Activated CD4-positive, alpha-beta T cell treated with anti-CD3 and anti-CD28 coated beads, Interleukin-2, amount 10 ng/mL, durations not matched to agents 24 days and 14 days (primary cell): ENCODE measurements around the gene LDLRAD4. TPM values are rescaled to one million over a fixed set of nuclear protein-coding genes. Genes with fewer than 3 reads are reported as not detected.

Source experiments
- DNase-seq: peaks from one replicate; pipeline ENCODE4 v3.0.0; 2022
- H3K27ac Mint-ChIP-seq: one replicate; pipeline ENCODE4 v1.8.0; 2022; ENCODE audit warnings: mild to moderate bottlenecking, mixed read lengths
- H3K27me3 Mint-ChIP-seq: one replicate; pipeline ENCODE4 v1.8.0; 2022; ENCODE audit warnings: mixed read lengths
- H3K36me3 Mint-ChIP-seq: one replicate; pipeline ENCODE4 v1.8.0; 2022; ENCODE audit warnings: low read depth, mild to moderate bottlenecking, mixed read lengths
- H3K4me1 Mint-ChIP-seq: one replicate; pipeline ENCODE4 v1.8.0; 2021; ENCODE audit warnings: mixed read lengths
- H3K4me3 Mint-ChIP-seq: one replicate; pipeline ENCODE4 v1.8.0; 2022; ENCODE audit warnings: mild to moderate bottlenecking, moderate library complexity, mixed read lengths
- H3K9me3 Mint-ChIP-seq: one replicate; pipeline ENCODE4 v1.8.0; 2021; ENCODE audit warnings: mixed read lengths
- intact Hi-C: fragments of 100-400 bp; cut with micrococcal nuclease; formaldehyde crosslinking; loops from one replicate; pipeline ENCODE4 v1.15.1; 2023
- total RNA-seq: library from RNA; stranded (reverse); gene quantifications from 2 replicates; pipeline ENCODE4 v1.2.3, GENCODE V29; 2022

Gene LDLRAD4
- total RNA-seq, 1 donor from 2014 or later: 36.5 TPM

- H3K27ac Mint-ChIP-seq: no peak overlapping the region
- H3K4me3 Mint-ChIP-seq: no peak overlapping the region
- no peaks in the 10 kb centered on the region for H3K9me3 Mint-ChIP-seq
- no peak for DNase-seq
- H3K4me1 Mint-ChIP-seq: peaks cover 5% of the 10 kb centered on the region
- intact Hi-C loops: no loop called here
- H3K27me3 Mint-ChIP-seq: no peaks in the 10 kb centered on the region
- no peaks in the 10 kb centered on the region for H3K36me3 Mint-ChIP-seq
Measured at GRCh38 chr18:13400636-13401315, 182.2 kb downstream of the LDLRAD4 start.

- H3K4me1 Mint-ChIP-seq: peaks cover 5% of the 10 kb centered on the region
- H3K9me3 Mint-ChIP-seq: no peaks in the 10 kb centered on the region
- intact Hi-C loops: no loop called here
- DNase-seq: no peak
- no peak overlapping the region for H3K4me3 Mint-ChIP-seq
- H3K27me3 Mint-ChIP-seq: no peaks in the 10 kb centered on the region
- no peaks in the 10 kb centered on the region for H3K36me3 Mint-ChIP-seq
- H3K27ac Mint-ChIP-seq: no peak overlapping the region
Measured at GRCh38 chr18:13401404-13401803, 182.8 kb downstream of the LDLRAD4 start.

- Mint-ChIP-seq H3K36me3 (no peaks in the 10 kb centered on the region), H3K27ac (no peak overlapping the region), H3K4me3 (no peak overlapping the region), H3K9me3 (no peaks in the 10 kb centered on the region), H3K4me1 (peaks cover 5% of the 10 kb centered on the region), H3K27me3 (no peaks in the 10 kb centered on the region)
- intact Hi-C loops: no loop called here
- DNase-seq: no peak
Measured at GRCh38 chr18:13401826-13402225, 183.3 kb downstream of the LDLRAD4 start.

- intact Hi-C loops: no loop called here
- DNase-seq: no peak
- Mint-ChIP-seq H3K4me1 (peaks cover 5% of the 10 kb centered on the region), H3K9me3 (no peaks in the 10 kb centered on the region), H3K4me3 (no peak overlapping the region), H3K27ac (no peak overlapping the region), H3K36me3 (no peaks in the 10 kb centered on the region), H3K27me3 (no peaks in the 10 kb centered on the region)
Measured at GRCh38 chr18:13403786-13404549, 185.4 kb downstream of the LDLRAD4 start.

- peaks cover 5% of the 10 kb centered on the region for H3K36me3 Mint-ChIP-seq
- intact Hi-C loops: no loop called here
- H3K9me3 Mint-ChIP-seq: no peaks in the 10 kb centered on the region
- H3K4me3 Mint-ChIP-seq: no peak overlapping the region
- no peak for DNase-seq
- no peaks in the 10 kb centered on the region for H3K27me3 Mint-ChIP-seq
- H3K4me1 Mint-ChIP-seq: peaks cover 5% of the 10 kb centered on the region
- no peak overlapping the region for H3K27ac Mint-ChIP-seq
Measured at GRCh38 chr18:13405305-13406038, 186.9 kb downstream of the LDLRAD4 start.

GRCh38 chr18:13406049-13406615 is 187.6 kb downstream of the LDLRAD4 start:
- Mint-ChIP-seq H3K27ac (no peak overlapping the region), H3K36me3 (peaks cover 8% of the 10 kb centered on the region), H3K9me3 (no peaks in the 10 kb centered on the region), H3K4me3 (no peak overlapping the region), H3K4me1 (no peaks in the 10 kb centered on the region), H3K27me3 (no peaks in the 10 kb centered on the region)
- no peak for DNase-seq
- intact Hi-C loops: no loop called here

GRCh38 chr18:13406736-13407135 is 188.2 kb downstream of the LDLRAD4 start:
- H3K4me3 Mint-ChIP-seq: no peak overlapping the region
- no peak for DNase-seq
- intact Hi-C loops: no loop called here
- H3K4me1 Mint-ChIP-seq: no peaks in the 10 kb centered on the region
- H3K36me3 Mint-ChIP-seq: peaks cover 13% of the 10 kb centered on the region
- H3K9me3 Mint-ChIP-seq: peaks cover 5% of the 10 kb centered on the region
- H3K27ac Mint-ChIP-seq: no peak overlapping the region
- no peaks in the 10 kb centered on the region for H3K27me3 Mint-ChIP-seq

- peaks cover 12% of the 10 kb centered on the region for H3K9me3 Mint-ChIP-seq
- no peak overlapping the region for H3K27ac Mint-ChIP-seq
- H3K36me3 Mint-ChIP-seq: peaks cover 19% of the 10 kb centered on the region
- DNase-seq: no peak
- intact Hi-C loops: no loop called here
- no peaks in the 10 kb centered on the region for H3K27me3 Mint-ChIP-seq
- H3K4me1 Mint-ChIP-seq: no peaks in the 10 kb centered on the region
- H3K4me3 Mint-ChIP-seq: no peak overlapping the region
Measured at GRCh38 chr18:13407484-13407883, 188.9 kb downstream of the LDLRAD4 start.

GRCh38 chr18:13409026-13409425 is 190.5 kb downstream of the LDLRAD4 start:
- H3K9me3 Mint-ChIP-seq: peaks cover 18% of the 10 kb centered on the region
- no peak overlapping the region for H3K27ac Mint-ChIP-seq
- no peaks in the 10 kb centered on the region for H3K27me3 Mint-ChIP-seq
- no peak overlapping the region for H3K4me3 Mint-ChIP-seq
- peaks cover 23% of the 10 kb centered on the region for H3K36me3 Mint-ChIP-seq
- no peak for DNase-seq
- intact Hi-C loops: no loop called here
- H3K4me1 Mint-ChIP-seq: no peaks in the 10 kb centered on the region

- Mint-ChIP-seq H3K4me3 (no peak overlapping the region), H3K4me1 (no peaks in the 10 kb centered on the region), H3K9me3 (peaks cover 18% of the 10 kb centered on the region), H3K27ac (no peak overlapping the region), H3K27me3 (no peaks in the 10 kb centered on the region), H3K36me3 (peaks cover 23% of the 10 kb centered on the region)
- DNase-seq: no peak
- intact Hi-C loops: no loop called here
Measured at GRCh38 chr18:13409997-13410396, 191.4 kb downstream of the LDLRAD4 start.

- Mint-ChIP-seq H3K4me1 (no peaks in the 10 kb centered on the region), H3K9me3 (peaks cover 18% of the 10 kb centered on the region), H3K27me3 (no peaks in the 10 kb centered on the region), H3K4me3 (no peak overlapping the region), H3K27ac (no peak overlapping the region), H3K36me3 (peaks cover 23% of the 10 kb centered on the region)
- no peak for DNase-seq
- intact Hi-C loops: no loop called here
Measured at GRCh38 chr18:13410471-13410870, 191.9 kb downstream of the LDLRAD4 start.

GRCh38 chr18:13412017-13412416 is 193.5 kb downstream of the LDLRAD4 start:
- no peak overlapping the region for H3K4me3 Mint-ChIP-seq
- no peak overlapping the region for H3K27ac Mint-ChIP-seq
- H3K9me3 Mint-ChIP-seq: peaks cover 18% of the 10 kb centered on the region
- no peak for DNase-seq
- H3K36me3 Mint-ChIP-seq: peaks cover 23% of the 10 kb centered on the region
- H3K27me3 Mint-ChIP-seq: no peaks in the 10 kb centered on the region
- H3K4me1 Mint-ChIP-seq: peaks cover 9% of the 10 kb centered on the region
- intact Hi-C loops: no loop called here

GRCh38 chr18:13412901-13413300 is 194.3 kb downstream of the LDLRAD4 start:
- no peaks in the 10 kb centered on the region for H3K27me3 Mint-ChIP-seq
- intact Hi-C loops: no loop called here
- H3K4me1 Mint-ChIP-seq: peaks cover 9% of the 10 kb centered on the region
- no peak for DNase-seq
- no peak overlapping the region for H3K27ac Mint-ChIP-seq
- no peak overlapping the region for H3K4me3 Mint-ChIP-seq
- peaks cover 23% of the 10 kb centered on the region for H3K36me3 Mint-ChIP-seq
- H3K9me3 Mint-ChIP-seq: peaks cover 18% of the 10 kb centered on the region

- Mint-ChIP-seq H3K4me3 (no peak overlapping the region), H3K9me3 (peaks cover 18% of the 10 kb centered on the region), H3K27me3 (no peaks in the 10 kb centered on the region), H3K4me1 (peaks cover 9% of the 10 kb centered on the region), H3K36me3 (peaks cover 23% of the 10 kb centered on the region), H3K27ac (no peak overlapping the region)
- no peak for DNase-seq
- intact Hi-C loops: no loop called here
Measured at GRCh38 chr18:13414102-13414501, 195.5 kb downstream of the LDLRAD4 start.
